GM15510 (cell line): ENCODE data around the gene KCNK5.

Experiments used
- POLR2A ChIP-seq: IDR thresholded peaks from 3 replicates; pipeline ENCODE4 v1.6.1; 2011; ENCODE audit warnings: borderline replicate concordance; ENCODE audit not compliant: insufficient read length; ENCODE audit errors: extremely low read depth

The KCNK5 gene

DNA sequence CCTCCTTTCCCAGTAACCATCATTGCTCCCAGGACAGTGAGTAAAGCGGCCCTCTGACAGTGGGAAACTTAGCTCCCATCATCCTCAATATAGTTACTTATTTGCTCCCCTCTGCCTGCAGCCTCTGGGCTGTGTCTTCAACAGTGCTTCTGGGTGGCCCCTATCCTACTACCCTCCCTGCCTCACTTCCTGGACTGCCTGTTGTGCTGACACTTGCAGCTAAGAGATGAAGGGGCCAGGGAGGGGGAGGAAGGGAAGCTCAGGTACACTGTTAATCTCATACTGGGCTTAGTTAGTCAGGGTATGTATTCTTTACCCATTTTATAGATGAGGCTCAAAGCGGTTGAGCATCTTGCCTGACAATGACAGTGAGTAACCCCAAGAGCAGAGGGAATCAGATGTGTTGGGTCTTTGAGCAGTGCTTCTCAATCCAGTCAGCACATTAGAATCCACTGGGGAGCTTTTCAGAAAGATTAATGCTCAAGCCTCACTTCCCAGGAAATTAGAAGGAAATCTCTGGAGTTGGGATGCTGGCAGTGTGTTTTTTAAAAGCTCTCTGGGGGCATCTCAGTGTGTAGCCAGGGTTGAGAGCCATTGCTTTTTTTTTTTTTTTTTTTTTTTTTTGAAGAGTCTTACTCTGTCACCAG is 27.1 kb upstream of the KCNK5 start:
- TF ChIP-seq POLR2A = no peak

DNA sequence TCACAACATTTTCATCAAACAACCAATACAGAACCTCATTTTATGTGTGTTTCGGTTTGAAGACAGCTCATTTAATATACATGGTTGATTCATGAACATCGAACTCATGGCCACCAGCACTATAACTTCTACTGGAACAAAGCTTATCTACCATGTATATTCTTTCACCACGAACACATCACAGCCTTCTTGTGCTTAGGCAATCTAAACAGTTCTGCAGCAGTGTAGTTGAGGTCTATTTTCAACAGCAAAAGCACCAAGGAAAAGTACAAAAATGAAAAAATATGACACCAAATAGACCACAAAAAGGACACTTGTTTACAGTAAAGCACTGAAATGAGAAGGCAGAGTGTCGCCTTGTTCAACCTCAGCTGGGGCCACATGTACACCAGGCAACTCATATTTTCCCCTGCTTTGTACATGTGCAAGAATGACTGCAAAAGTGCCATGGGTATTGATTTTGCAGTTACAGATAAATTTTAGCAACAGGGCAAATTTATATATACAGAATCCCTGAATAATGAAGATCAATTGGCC is 25.8 kb upstream of the KCNK5 start:
- TF ChIP-seq POLR2A = no peak

DNA sequence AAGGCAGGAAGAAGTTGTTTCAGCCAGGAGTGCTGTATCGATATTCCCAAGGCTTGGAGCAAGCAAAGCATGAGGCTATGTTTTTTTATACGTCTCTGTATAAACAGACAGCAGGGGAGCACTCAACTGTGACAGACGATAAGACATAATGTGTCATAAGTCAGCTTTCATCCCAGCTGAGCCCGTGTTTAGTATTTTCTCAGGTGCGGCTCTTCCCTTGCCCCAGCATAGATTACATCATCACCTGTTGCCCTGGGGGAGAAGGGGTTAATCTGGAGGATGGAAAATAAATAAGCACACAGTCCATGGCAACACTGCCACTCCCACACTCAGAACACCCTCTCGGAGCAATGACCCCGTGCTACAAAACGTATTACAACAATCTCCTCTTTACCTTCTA is 22.1 kb upstream of the KCNK5 start:
- no peak for TF ChIP-seq POLR2A

DNA sequence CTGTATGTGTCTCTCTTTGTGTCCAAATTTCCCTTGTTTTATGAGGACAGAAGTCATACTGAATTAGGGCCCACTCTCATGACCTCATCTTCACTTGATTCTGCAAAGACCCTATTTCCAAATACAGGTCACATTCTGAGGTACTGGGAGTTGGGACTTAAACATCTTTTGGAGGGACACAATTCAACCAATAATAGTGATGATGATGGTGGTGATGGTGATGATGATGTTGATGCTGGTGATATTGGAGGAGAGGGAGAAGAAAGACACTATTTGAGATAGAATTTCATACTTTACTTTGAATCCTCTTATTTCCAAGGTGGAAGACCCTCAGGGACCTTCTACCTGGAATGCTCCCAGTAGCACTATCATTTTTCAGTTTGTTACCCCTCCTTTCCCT is 21.2 kb upstream of the KCNK5 start:
- no peak for TF ChIP-seq POLR2A

DNA sequence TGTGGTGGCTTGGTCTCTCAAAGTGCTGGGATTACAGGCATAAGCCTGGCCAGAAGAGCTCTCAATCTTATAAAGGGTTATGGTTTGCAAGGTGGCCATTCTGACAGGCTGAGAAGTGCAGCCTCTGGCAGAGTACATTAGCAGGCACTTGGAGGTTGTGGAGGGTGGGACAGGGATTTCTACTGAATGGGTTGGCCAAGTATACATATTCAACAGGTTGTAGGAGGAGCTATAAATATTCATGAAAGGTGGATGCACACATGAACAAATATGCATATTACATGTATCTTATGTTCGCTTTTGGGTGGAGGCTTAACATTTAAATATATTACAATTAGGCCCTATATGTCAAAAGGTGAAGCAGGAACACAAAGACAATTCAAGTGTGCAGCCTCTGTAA is 20.0 kb upstream of the KCNK5 start:
- no peak for TF ChIP-seq POLR2A

DNA sequence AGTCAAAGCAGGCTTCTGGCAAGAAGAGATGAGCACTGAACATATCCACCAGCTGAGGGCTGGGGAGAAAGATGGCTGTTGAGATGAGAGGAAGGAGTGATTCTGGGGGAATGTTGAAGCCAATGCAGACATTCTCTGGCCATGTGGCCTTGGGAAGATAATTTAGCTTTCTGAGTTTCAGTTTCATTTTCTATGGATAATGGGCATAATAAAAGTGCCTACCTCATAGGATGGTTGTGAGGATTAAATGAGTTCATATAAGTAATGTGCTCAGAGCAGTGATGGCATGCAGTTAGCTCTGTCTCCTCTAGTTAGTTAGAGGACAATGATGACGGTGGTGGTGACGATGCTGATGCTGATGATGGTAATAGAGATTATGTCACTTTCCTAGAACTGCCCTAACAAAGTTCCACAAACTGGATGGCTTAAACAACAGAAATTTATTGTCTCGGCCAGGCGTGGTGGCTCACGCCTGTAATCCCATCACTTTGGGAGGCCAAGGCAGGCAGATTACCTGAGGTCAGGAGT is 18.5 kb upstream of the KCNK5 start:
- TF ChIP-seq POLR2A = no peak

DNA sequence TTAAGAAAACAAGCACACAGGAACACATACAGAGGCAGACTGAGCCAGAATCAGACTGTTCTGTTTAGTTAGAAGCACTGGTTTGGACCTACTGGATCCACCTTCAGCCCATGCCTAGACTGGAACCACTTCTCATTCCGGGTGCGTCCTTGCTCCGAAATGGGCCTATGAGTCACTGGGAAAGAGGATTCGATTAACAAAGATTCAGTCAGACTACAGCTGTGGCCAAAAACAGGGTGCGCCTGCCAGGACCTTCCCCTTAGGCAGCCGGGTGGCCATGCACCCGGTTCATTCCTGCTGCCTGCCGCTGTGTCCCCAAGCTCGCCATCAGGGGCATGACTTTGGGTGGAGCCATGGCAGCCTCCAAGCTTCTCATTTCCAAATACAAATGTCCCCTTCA is 14.5 kb upstream of the KCNK5 start:
- no peak for TF ChIP-seq POLR2A

DNA sequence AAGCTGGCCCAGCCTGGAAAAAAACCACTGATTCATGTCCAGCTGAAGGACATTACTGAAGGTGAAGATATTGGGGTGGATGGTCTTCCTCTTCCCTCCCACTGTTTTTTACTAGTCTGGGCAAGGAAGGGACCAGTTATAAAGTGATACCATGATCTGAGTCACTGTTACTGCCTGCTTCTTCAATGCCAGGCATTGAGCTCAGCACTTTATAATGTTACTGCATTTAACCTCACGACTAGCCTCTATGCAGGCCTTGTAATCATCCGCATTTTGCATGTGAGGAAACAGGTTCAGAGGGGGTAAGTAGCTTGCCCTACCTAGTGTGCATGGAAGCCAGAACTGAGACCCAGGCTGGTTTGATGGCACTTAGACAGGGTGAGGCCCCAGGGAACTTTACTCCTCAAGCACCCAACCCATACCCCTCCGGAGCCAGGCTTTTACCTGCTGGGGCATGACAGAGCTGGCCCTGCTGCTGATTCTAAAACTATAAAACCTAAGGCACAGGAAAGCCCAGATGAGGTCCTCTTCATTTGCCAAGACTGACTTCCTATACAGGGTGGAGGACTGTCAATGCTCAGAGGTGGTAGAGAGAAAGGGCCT is 11.0 kb upstream of the KCNK5 start:
- no peak for TF ChIP-seq POLR2A

DNA sequence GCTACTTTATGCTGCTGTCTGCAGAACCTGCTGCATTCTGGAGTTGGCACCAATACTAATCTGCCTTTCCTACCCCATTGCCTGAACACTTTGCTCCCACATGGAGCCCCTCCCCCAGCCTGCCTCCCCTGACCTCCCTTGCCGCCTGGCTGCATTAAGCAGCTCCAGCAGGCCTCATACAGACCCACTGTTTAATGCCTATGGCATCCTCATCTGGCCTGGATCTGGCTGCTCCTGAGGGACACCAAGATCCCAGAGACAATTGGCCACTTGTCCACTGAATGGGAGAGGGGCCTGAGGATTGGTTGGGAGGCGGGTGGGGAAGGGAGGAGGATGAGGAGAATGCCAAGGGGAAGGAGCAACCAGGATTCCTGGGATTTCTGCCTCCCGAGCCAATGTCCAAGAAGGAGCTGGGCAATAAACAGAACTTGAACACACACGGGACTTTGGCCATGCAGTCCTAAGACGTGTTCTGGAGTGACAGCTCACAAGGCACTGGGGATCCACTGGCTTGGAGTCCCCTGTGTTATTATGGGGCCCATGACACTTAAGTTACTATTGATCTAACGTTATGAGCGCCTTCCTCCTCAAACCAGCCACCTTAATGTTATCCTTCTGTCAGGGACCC is 10.4 kb upstream of the KCNK5 start:
- TF ChIP-seq POLR2A = no peak

DNA sequence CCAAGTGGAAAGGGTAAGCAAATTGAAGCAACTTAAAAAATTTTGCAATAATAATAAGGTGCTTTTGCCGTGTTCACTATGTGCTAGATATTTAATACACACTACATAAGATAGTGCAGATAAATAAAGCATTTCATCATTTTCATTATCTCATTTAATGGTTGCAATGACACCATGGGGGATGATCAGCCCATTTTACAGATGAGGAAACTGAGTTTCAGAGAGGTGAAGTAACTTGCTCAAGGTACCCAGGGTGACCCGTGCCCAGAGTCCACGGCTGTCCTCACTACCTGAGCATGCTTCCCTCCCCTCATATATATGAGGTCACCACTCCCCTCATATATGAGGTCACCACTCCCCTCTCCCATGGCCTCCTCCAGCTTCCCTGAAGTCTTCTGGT is 7.5 kb upstream of the KCNK5 start:
- TF ChIP-seq POLR2A = no peak

DNA sequence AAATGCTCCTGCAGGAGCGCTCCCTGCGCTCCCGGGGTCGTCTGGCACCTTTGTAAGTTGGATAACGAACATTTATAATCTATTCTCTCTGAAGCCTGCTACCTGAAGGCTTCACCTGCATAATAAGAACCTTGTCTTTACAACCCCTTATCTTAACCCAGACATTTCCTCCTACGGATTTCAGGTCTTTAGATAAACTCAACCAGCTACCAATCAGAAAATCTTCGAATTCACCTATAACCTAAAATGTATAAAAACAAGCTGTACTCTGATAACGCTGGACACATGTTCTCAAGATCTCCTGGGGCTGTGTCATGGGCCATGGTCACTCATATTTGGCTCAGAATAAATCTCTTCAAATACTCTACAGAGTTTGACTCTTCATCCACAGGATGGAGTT is 4.1 kb upstream of the KCNK5 start:
- TF ChIP-seq POLR2A = no peak

DNA sequence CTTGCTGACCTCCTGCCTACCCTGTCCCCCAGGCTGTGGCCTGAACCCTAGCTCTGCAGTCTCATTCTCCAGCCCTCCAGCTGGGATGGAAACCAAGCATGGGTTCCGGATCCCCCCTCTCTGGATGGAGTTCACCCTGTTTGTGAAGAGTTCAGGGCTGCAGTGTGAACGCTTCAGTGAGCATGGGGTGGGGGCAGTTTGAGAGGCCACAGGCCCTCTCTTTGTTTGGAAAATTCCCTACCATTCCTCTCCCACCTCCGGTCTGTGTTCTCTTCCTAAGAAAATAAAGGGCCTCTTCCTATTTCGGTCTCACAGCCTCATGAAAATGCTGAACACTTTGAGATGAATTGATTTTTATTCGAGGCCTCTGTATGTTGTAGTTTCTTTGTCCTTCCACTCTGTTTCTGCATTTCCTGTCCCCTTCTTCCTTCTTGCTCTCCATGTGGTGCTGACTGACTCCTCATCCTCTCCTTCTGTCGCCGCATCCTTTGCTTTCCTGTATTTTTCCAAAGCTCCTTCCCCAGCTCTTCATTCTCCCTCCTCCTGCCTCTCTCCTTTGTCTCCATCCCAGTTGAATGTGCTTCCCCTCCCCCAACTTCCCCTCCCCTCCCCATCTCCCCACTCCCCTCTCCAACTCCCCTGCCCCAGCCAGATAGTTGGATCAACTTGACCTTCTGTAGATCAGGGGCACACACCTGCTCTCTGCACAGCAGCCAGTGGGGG is 2.4 kb upstream of the KCNK5 start:
- TF ChIP-seq POLR2A = no peak

DNA sequence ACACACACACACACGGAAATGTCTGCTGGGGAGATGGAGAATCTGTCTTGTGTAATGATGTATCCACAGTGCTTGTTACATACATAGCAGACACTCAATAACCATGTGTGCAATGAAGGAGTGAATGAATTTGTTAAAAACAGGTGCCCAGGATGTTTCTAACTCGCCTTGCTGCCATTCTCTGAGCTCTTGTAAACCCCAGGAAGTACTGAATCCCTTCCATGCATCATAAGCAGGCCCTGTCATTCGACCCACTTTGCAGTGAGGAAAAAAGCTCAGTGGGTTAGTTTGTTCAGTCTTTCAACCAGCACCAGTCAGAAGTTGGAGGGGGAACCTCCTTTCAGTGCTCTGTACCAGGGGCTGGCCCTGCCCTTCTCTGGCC is 1.4 kb upstream of the KCNK5 start:
- TF ChIP-seq POLR2A = no peak

DNA sequence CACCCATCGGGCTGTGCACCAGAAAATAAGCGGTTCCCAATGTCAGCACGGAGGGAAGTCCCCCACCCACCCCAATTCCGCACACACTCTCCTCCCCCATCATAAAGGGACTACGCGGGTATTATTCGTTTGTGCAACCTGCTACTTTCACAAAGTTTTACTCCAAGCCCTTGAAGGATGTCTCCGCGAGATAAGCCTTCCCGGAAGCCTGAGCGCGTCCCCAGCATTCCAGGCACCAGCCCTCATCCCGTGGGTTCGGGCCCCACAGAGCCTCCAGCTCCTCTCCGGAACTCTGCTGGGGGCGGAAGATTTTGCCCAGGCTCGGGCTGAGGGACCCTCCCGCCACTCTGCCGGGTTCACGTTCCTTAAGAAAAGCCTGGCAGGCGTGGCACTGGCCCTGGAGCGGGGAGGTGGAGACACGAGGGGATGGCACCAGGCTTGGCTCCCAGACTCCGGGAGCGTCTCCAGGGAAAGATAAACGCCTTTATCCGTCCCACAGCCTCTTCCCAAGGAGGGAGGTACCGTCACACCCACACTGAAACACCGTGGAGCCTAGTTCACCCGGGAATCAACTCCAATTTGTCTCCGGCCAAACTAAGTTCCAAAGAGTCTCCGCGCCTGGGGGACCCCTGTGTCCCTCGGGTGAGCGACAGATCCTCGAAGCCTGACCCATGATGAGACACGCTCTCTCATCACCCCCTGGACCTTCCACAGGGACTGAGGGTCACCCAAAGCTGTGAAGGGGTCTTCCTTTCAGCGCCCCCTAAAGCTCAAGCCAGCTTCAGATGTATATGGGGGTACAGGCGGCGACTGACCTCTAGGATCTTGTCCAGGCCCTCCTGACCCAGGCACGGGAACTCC is 934 bp downstream of the KCNK5 start:
- TF ChIP-seq POLR2A = no peak
